ENCODE data around the gene ASB16.
"Not testable (repeated sequence)": the region's sequence is repeated elsewhere in the genome, so short reads cannot be mapped to it uniquely, and the experiment has no call there.

The ASB16 gene, protein sequence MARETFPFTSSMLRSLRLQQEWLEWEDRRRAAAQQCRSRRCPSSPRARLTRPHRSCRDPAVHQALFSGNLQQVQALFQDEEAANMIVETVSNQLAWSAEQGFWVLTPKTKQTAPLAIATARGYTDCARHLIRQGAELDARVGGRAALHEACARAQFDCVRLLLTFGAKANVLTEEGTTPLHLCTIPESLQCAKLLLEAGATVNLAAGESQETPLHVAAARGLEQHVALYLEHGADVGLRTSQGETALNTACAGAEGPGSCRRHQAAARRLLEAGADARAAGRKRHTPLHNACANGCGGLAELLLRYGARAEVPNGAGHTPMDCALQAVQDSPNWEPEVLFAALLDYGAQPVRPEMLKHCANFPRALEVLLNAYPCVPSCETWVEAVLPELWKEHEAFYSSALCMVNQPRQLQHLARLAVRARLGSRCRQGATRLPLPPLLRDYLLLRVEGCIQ

DNA sequence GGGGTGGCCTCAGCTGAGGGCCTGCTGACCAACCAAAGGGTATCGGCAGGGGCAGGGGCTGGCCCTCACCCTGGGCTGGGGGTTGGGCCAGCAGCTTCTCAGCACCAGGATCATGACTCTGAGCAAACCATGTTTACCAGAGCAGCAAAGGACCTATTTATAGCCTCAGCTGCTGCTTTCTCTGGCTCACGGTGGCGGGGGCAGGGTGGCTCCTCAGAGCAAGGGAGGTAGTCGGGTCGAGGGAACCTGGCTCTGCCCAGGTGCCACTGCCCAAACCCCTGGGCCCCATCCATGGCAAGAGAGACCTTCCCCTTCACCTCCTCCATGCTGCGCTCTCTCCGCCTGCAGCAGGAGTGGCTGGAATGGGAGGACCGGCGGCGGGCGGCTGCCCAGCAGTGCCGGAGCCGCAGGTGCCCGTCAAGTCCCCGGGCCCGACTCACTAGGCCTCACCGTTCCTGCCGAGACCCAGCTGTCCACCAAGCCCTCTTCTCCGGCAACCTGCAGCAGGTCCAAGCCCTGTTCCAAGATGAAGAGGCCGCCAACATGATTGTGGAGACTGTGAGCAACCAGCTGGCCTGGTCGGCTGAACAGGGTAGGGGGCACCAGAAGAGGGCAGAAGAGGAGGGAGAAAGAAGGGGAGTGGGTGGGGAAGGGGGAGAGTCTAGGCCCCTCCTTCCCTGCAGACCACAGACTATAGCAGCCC, at the start of gene ASB16:
Gene ASB16, plus strand, starts transcription at position 206 of the 703 bp plus-strand sequence. Its CDS starts 86 bp downstream, at position 292.
- no peak for DNase-seq (ENCODE audit: low spot score)

DNA sequence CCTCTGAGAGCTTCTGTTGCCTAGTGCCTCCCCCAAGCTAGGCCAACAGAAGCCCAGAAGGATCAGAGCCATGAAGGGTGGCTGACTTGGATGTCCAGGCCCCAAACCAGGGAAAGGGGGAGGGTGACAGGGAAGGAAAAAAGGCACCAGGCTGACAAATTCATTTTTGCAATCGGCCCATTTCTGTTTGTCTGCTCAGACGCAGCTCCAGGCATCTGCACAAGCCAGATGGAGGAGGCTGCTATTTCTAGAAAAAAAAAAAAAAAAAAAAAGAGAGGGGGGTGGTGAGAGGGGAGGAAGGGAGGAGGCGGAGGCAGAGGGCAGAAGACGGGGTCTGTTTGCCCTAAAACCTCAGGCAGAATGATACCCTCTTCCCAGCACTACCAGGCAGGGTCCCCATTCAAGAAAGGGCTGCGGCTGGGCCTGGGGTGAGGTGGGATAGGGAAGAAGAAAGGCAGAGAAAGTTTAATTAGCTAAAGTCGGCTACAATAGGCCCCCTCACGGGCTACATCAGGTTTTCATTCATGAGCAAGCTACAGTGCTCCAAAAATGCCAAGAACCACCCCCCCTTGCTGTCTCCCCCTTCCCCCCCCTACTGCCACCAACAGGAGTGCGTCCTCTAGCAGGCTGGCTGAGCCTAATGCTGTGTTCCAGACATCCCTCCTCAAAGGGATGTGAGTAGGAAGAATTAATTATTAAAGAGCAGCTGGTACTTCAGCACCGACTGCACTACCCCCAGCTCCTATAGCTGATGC, 49.5 kb upstream of the ASB16 start:
- DNase-seq (ENCODE audit: low spot score) = no peak

DNA sequence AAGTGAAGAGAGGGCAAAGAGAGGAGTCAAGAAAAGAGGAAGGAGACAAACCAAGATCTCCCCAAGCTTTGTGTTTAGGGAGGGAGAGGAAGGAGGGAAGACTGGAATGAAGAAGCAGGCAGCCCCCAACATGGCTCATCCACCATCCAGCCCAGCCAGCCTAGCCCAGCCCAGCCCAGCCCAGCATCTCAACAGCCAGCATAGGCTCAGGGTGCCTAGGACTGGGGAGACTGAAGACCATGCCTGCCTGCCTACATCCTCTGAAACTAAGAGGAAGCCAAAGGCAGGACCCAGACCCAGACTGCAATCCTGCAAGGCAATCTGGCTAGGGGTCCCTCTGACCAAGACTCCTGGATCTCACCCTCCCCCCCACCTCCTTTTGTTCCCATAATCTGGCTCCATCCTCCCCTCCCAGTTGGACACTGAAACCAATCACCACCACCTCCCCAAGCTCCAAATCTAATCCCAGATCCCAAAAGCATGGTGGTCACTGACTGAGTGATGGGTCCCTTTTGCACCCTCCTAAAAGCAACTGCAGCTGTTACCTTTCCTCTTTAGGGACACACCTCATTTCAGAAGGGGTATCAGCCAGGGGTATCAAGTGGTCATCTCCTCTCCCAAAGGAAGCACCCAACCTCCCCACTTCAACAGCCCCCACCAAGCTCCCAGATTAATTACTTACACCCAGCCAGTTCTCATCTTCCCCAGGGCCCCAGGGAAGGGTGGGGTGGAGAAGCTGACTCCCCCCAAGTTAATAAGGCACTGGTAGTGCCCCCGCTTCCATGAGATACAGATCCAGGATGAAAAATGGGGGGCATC, 48.3 kb upstream of the ASB16 start:
- DNase-seq (ENCODE audit: low spot score) = no peak

DNA sequence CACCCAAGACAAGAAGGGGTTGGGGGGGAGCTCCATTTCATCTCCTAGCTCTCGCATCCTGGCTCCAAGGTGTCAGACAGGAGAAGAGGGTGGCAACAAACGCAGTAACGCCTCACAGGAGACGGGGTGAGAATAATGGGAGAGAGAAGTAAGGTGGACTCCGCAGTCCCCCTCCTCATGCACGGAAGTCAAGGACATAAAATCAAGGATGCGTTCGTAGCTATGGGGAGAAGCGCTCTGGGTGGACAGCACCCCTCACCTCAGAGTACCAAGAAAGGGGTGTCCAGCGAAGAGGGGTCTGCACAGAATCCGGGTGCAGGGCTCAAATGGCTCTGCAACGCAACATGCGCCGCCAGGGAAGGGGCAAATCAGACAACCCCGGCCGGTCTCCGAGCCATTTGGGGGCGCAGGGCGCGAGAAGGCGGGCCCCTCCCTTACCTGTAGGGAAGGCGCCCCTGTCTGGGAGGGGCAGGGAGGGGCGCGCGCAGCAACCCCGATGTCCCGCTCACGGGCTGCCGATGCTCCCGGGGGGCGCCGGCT, 47.6 kb upstream of the ASB16 start:
- DNase-seq (ENCODE audit: low spot score) = peak; percentile 54

- peak; percentile 95 for DNase-seq (ENCODE audit: low spot score)
Measured at GRCh38 chr17:44123356-44124117, 47.0 kb upstream of the ASB16 start, which contains the start of gene HDAC5. HDAC5 (minus strand) TSS chr17:44123641; CDS start chr17:44117515, 6,126 bp downstream.

DNA sequence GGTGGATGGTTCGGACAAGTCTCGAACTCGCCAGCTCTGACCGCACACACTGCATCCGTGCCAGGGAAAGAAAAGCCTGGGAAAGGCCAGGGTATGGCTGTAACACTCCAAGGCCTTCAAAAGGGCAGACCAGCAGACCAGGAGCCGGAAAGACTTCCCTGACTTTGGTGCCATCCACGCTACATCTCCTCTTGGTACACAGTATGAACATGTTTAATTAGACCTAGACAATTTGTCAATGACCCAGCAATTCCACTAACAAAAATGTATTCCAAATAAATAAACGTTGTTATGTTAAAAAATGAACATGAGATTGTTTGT, 46.4 kb upstream of the ASB16 start:
- DNase-seq (ENCODE audit: low spot score) = no peak

DNA sequence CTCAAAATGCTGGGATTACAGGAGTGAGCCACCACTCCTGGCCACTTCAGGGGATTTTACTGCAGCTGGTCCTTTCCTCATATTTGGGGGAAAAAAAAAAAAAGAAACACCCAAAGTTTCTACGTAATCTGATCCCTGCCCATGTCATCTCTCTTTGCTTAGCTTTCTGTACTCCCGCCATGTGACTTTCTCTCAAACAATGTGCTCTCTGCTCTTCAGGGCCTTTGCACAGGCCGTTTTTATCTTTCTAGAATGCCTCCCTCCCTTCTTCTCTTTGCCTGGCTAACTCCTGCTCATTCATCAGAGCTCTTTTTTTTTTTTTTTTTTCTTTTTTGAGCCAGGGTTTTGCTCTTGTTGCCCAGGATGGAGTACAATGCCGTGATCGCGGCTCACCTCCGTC, 42.1 kb upstream of the ASB16 start:
- DNase-seq (ENCODE audit: low spot score) = no peak

- DNase-seq (ENCODE audit: low spot score) = no peak
Measured at GRCh38 chr17:44130693-44131349, 39.7 kb upstream of the ASB16 start.

GRCh38 chr17:44131372-44131771, 39.1 kb upstream of the ASB16 start:
- not testable (repeated sequence) for DNase-seq (ENCODE audit: low spot score)

DNA sequence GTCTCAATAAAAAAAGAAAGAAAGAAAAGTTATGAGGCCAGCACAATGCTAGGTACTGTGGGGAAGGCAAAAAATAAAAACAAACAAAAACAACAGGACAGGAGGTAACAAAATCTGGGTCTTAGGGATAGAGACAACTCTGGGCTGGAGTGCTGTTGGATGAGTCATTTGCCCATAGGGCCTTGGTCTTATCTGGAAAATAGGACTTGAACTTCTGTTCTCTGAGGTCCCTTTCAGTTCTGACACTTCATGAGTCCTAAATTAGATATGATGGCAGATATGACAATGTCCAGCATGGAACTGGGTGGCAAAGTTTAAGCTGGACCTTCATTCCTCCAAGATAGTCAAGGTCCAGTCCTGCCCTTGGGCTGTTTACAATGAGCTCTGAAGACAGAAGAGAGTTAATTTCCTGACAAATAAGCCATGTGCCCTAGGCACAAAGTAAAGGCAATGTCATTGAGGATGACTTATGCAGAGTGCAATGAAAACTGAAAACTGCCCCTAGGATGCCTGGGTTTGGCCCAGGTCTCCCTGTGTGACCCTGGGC, 38.2 kb upstream of the ASB16 start:
- DNase-seq (ENCODE audit: low spot score) = no peak

DNA sequence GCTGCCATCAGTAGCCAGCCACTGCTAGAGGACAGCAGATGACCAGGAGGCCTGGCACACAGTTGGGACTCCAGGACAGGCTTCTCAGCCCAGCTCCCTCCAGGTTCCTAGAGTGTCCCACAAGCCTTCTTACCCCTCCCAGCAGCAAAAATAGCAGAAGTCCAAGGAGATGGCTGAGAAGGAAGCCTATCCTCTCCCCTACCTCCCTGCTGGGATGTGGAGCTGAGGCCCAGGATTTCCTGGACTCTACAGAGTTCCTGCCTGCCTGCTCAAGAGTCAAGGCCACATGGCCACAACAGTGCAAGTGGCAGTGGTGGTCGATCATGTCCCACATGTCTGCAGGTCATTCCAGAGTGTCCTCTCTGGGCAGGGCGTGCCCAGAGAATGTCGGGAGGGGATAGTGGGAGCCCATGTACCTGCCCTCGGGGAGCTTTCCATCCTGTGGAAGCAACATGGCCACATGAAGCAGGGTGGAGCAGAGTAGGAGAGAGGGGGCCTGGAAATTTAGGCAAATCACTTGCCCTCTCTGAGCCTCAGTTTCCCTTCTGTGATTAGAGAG, 36.5 kb upstream of the ASB16 start:
- no peak for DNase-seq (ENCODE audit: low spot score)

DNA sequence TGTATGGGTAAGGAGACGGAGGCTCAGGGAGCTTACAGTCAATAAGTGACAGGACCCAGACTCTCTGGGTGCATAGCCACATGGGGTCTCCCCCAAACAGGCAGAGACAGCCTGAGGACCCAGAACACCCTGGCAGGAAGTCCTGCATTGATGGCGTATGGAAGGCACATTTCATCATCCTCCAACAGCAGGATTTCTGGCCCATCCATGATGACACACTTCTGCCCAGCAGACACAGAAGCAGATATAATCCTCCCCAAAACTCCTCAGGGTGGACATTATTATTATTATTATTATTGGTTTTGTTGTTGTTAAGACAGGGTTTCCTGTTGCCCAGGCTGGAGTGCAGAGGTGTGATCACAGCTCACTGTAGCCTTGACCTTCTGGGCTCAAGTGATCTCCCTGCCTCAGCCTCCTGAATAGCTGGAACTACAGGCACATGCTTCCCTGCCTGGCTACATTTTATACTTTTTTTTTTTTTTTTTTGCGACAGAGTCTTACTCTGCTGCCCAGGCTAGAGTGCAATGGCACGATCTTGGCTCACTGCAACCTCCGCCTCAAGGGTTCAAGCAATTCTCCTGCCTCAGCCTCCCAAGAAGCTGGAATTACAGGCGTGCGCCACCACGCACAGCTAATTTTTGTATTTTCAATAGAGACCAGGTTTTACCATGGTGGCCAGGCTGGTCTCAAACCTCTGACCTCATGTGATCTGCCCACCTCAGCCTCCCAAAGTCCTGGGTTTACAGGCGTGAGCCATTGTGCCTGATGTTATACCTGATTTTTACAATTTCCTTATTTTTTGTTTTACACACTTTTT, 35.5 kb upstream of the ASB16 start:
- no peak for DNase-seq (ENCODE audit: low spot score)

- DNase-seq (ENCODE audit: low spot score) = no peak
Measured at GRCh38 chr17:44137891-44138709, 32.4 kb upstream of the ASB16 start.

DNA sequence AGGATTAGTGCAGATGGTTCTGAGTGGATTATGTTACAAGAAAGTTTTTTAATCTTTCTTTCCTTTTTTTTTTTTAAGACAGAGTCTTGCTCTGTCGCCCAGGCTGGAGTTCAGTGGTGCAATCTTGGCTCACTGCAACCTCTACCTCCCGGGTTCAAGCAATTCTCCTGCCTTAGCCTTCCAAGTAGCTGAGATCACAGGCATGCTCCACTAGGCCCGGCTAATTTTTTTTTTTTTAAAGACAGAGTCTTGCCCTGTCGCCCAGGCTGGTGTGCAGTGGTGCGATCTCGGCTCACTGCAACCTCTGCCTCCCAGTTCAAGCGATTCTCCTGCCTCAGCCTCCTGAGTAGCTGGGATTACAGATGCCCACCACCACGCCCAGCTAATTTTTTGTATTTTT, 26.6 kb upstream of the ASB16 start:
- DNase-seq (ENCODE audit: low spot score) = not testable (repeated sequence)

GRCh38 chr17:44144966-44145739, 25.4 kb upstream of the ASB16 start:
- DNase-seq (ENCODE audit: low spot score) = peak; percentile 5

DNA sequence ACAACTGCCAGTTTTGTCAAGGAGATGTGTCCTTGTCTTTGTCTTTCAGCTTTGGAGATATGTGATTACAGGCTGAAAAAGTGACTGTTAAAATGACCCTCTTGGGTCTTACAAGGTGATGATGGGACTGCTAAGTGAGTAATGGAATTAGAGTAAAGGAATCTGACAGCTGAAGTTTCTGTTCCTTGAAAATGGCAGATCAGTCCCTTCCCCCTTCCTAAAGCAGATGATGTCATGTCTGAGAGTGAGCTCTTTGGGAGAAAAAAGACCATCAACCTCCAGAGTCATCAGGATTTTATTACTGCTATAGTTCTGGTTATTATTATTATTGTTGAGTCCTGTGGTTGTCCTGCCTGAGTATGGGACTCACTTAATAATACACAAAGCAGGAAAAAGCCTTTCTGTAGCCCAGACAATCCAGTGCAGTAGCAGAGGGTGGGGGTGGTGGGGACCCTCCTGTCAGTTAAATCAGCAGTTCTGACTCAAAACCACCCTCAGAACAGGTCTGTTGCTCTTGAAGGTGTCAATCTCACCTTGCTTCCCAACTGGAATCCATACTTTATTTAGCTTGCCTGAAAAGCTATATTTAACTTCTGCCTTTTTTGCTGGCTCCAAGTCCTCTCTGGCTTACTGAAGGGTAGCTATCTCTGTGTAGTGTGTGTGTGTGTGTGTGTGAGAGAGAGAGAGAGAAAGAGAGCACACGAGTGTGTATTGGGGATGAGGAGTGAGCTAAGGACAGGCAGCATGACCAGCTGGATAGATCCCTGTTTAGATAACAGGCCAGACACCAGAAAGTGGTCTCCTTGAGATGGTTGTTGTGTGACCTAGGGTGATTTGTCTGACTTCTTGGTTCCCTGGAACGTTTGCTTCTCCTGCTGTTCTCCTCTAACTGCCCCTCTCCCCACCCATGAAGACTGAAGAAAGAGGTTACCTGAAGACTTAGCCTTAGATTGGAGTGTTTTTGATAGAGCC, 23.8 kb upstream of the ASB16 start:
- no peak for DNase-seq (ENCODE audit: low spot score)

All from hematopoietic multipotent progenitor cell treated with erythropoietin and hydrocortisone succinate and interleukin-3 and kit ligand, for 17 days (in vitro differentiated cells).